ENCODE measurements around the gene C5orf58. TPM values are rescaled to one million over a fixed set of nuclear protein-coding genes. Genes with fewer than 3 reads are reported as not detected.

Gene C5orf58
- total and polyA plus RNA-seq, 9 of the 15 experiments (the other 6 are each of a cell fraction or from before 2014, with no cell fraction given), result 1.5 to 7.6 (median 5.3) TPM

DNA sequence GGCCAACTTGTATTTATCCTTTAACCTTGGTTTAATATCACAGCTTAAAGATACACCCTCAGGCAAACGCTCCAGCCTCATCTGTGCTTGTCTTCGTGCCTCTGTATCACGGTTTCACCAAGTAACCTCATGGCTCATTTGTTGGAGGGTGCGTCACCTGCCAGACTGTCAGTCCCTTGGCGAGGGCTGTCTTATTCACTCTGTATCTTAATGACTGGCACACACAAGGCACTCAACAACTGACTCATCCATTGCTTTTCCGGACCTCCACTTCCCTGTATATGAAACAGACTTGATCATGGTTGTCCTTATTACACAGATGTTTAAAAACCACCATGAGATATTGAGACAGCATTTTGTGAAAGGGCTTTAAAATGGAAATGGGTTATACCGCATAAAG, 36.8 kb downstream of the C5orf58 start:
- peaks cover 0 to 4% of the 10 kb centered on the region in 2 experiments; a peak in 1 of 5 replicates for H3K27me3 ChIP-seq (ENCODE audit: control insufficient read depth in 2 of 2, insufficient read depth in 2 of 2, low read length in 2 of 2)
- no peaks in the 10 kb centered on the region for H3K9me1 ChIP-seq (ENCODE audit: control insufficient read depth, insufficient read depth, low read length)
- no peaks in the 10 kb centered on the region for H3K79me2 ChIP-seq (ENCODE audit: control insufficient read depth, insufficient read depth, low read length)
- no peaks in the 10 kb centered on the region for H4K20me1 ChIP-seq (replicated peaks; ENCODE audit: control insufficient read depth, insufficient read depth, low read length)
- H3K9ac ChIP-seq (ENCODE audit: insufficient read depth in 1 of 2, low read depth in 2 of 2, low read length in 2 of 2), result no peak overlapping the region
- TF ChIP-seq ZNF354B (CRISPR knock-in tag; IDR thresholded peaks at IDR 0.05) (no peak), CHAMP1 (IDR thresholded peaks at IDR 0.05) (no peak), EP300 (IDR thresholded peaks at IDR 0.05; ENCODE audit: low read length) (no peak), ARID1B (IDR thresholded peaks at IDR 0.05) (no peak), ZNF253 (CRISPR knock-in tag; conservative IDR thresholded peaks at IDR 0.05) (no peak), ERF (CRISPR knock-in tag; IDR thresholded peaks at IDR 0.05) (no peak), MITF (IDR thresholded peaks at IDR 0.05) (no peak), U2AF1 (optimal IDR thresholded peaks at IDR 0.05; ENCODE audit: low read depth, low read length) (no peak)
- TF ChIP-seq, protein P1, sequence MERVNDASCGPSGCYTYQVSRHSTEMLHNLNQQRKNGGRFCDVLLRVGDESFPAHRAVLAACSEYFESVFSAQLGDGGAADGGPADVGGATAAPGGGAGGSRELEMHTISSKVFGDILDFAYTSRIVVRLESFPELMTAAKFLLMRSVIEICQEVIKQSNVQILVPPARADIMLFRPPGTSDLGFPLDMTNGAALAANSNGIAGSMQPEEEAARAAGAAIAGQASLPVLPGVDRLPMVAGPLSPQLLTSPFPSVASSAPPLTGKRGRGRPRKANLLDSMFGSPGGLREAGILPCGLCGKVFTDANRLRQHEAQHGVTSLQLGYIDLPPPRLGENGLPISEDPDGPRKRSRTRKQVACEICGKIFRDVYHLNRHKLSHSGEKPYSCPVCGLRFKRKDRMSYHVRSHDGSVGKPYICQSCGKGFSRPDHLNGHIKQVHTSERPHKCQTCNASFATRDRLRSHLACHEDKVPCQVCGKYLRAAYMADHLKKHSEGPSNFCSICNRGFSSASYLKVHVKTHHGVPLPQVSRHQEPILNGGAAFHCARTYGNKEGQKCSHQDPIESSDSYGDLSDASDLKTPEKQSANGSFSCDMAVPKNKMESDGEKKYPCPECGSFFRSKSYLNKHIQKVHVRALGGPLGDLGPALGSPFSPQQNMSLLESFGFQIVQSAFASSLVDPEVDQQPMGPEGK (CRISPR knock-in tag; IDR thresholded peaks at IDR 0.05; ENCODE audit: borderline replicate concordance), result no peak
- DNase-seq (ENCODE audit: extremely low read depth in 1 of 4, low spot score in 3 of 4) (no peak), FAIRE-seq (no peak), ATAC-seq (no peak)
- H3K4me2 ChIP-seq (ENCODE audit: insufficient read depth, low read length), result no peak overlapping the region
- in situ Hi-C loops (cut with MboI), result loop anchor here (5.0 kb wide), 1 partner anchor 73 kb away; no protein-coding TSS in a partner anchor
- WGBS (ENCODE audit: insufficient coverage, low coverage, missing lambda C conversion rate), result 46% methylated on average over 7 of the region's 7 CpGs
- H3K4me1 ChIP-seq (replicated peaks in 1 of 2; ENCODE audit: control insufficient read depth in 2 of 2, insufficient read depth in 2 of 2, low read length in 2 of 2), result peaks cover 7 to 22% of the 10 kb centered on the region in 2 experiments; a peak in 4 of 5 replicates
- H3K4me3 ChIP-seq, result no peak overlapping the region
- H3K9me3 ChIP-seq (replicated peaks; ENCODE audit: control insufficient read depth, insufficient read depth, low read depth, low read length), result no peaks in the 10 kb centered on the region
- no peak overlapping the region for H2AFZ ChIP-seq (ENCODE audit: low read depth, low read length)
- POLR2A ChIA-PET, result no interaction called here
- no peak overlapping the region; the same call in 2 of the 3 replicates for H3K27ac ChIP-seq (ENCODE audit: extremely low read depth, low read depth, low read length)
- no TSS peak for BruUV-seq (replicated peaks)
- CTCF ChIA-PET (ENCODE audit: low intra/inter-chr PET ratio), result no interaction called here
- peaks cover 4% of the 10 kb centered on the region; the same call in 1 of the 3 replicates for H3K36me3 ChIP-seq (ENCODE audit: control insufficient read depth, insufficient read depth, low read length)
- intact Hi-C loops (cut with micrococcal nuclease), result loop anchor here (2.0 kb wide), 1 partner anchor 43 kb away; no protein-coding TSS in a partner anchor
